HG03378 (cell line): ENCODE measurements around the gene BCDIN3D.
"Not testable (repeated sequence)": the region's sequence is repeated elsewhere in the genome, so short reads cannot be mapped to it uniquely, and the experiment has no call there.

ENCODE experiments used
- ATAC-seq: cut with Tn5 transposase; IDR thresholded peaks from one replicate; pipeline ENCODE4 v1.9.1; 2021; ENCODE audit warnings: mild to moderate bottlenecking, moderate library complexity; ENCODE audit not compliant: unreplicated experiment

The BCDIN3D gene

GRCh38 chr12:49842519-49843352 is at the start of gene BCDIN3D:
BCDIN3D (minus strand) TSS chr12:49843106; CDS start chr12:49843087, 19 bp downstream.
- peak; percentile 69 for ATAC-seq

GRCh38 chr12:49892084-49892731 is 49.3 kb upstream of the BCDIN3D start:
- no peak for ATAC-seq

- no peak for ATAC-seq
These were observed 48.6 kb upstream of the BCDIN3D start for GRCh38 chr12:49891476-49891875.

GRCh38 chr12:49891012-49891411 is 48.1 kb upstream of the BCDIN3D start:
- no peak for ATAC-seq

GRCh38 chr12:49890096-49890461 is 47.2 kb upstream of the BCDIN3D start:
- no peak for ATAC-seq

GRCh38 chr12:49889361-49890095 is 46.6 kb upstream of the BCDIN3D start:
- ATAC-seq: no peak

- ATAC-seq: no peak
These were observed 45.7 kb upstream of the BCDIN3D start for GRCh38 chr12:49888461-49889151.

- no peak for ATAC-seq
These were observed 44.9 kb upstream of the BCDIN3D start for GRCh38 chr12:49887536-49888401.

GRCh38 chr12:49887091-49887490 is 44.2 kb upstream of the BCDIN3D start:
- no peak for ATAC-seq

- no peak for ATAC-seq
These were observed 43.0 kb upstream of the BCDIN3D start for GRCh38 chr12:49885663-49886461.

- no peak for ATAC-seq
These were observed 42.2 kb upstream of the BCDIN3D start for GRCh38 chr12:49885118-49885517.

- no peak for ATAC-seq
These were observed 40.1 kb upstream of the BCDIN3D start for GRCh38 chr12:49882851-49883464.

- no peak for ATAC-seq
These were observed 39.4 kb upstream of the BCDIN3D start for GRCh38 chr12:49882248-49882850.

- no peak for ATAC-seq
These were observed 38.7 kb upstream of the BCDIN3D start for GRCh38 chr12:49881415-49882247.

GRCh38 chr12:49880756-49881414 is 38.0 kb upstream of the BCDIN3D start:
- ATAC-seq: no peak

- not testable (repeated sequence) for ATAC-seq
These were observed 36.2 kb upstream of the BCDIN3D start for GRCh38 chr12:49879065-49879464.

- ATAC-seq: no peak
These were observed 35.1 kb upstream of the BCDIN3D start for GRCh38 chr12:49878021-49878420.
